NCI-H1930 (cell line): ENCODE data around the gene OR6J1.
"Not testable (repeated sequence)": the region's sequence is repeated elsewhere in the genome, so short reads cannot be mapped to it uniquely, and the experiment has no call there.

ENCODE experiments used
- DNase-seq, 2 experiments: peaks; one replicate each; lab custom pipeline; 2025; lab: John Stamatoyannopoulos, UW

The OR6J1 gene

DNA sequence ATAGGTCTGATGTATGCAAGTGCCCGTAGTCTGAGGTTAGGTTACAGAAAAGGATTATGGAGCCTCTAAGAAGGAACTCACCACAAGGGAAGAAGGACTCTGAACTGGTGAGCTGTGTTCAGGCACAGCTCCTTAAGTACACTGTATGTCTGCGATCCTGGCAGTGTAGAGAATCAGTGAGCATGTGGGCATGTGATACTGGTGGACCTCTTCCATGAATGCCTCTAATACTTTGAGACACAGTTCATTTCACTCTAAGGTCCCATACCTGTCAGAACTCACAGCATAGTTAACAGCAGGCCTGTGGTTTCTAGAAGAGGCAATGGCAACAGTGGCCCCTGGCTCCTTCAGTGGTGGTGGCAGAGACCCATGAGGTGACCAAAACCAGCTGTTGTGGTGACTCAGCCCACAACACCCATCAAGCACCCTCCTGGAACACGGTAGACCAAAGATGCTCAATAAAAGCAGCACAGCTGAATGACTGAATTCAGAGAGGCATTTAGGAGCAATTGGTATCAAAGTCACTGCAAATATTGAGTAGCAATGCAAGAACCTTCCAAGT lies 6.9 kb upstream of the OR6J1 start:
- no peak for DNase-seq

DNA sequence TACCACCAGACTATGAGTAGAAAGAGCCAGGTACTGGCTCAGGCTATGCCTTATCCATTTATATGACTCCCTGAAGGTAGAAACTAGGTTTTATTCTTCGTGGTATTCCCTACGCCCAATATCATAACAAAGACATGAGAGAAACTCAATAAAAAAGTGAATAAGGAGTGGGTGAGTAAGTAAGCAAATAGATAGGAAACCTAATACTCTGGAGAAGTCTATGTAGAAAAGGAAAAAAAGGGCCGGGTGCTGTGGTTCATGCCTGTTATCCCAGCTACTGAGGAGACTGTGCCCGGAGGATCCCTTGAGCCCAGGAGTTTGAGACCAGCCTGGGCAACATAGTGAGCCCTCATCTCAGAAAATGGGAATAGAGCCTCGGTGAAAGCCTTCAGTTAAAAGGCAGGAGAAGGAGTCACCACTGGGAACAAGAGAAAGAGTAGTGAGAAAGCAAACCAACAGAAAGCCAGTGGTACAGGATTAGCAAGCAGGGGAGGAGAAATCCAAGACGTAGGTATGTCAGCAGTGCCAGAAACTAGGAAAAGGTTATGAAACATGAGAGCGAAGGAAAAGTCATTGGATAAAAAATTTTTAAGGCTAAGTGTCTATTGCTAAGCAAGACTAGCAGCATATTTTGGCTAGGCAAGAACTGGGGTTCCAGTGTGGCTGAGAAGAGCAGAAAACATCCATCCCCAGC lies 6.0 kb upstream of the OR6J1 start:
- no peak for DNase-seq

DNA sequence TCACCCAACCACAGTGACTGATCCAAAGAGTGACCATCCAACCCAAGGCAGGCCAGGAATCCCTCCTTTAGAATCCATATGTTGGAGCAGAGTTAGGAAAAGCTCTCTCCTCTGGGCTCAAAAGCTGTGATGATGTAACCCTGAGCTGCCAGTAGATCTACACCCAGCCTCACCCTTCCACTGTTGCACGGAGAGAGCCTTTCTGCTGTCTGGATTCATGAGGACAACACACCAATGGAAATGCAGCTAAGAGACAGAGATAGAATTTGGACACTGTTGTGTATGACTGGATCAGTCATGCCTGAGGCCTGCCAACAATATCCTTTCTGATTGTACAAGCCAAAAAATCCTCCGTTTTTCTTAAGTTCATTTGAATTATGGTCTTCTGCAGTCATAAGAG lies 4.4 kb upstream of the OR6J1 start:
- DNase-seq: no peak

DNA sequence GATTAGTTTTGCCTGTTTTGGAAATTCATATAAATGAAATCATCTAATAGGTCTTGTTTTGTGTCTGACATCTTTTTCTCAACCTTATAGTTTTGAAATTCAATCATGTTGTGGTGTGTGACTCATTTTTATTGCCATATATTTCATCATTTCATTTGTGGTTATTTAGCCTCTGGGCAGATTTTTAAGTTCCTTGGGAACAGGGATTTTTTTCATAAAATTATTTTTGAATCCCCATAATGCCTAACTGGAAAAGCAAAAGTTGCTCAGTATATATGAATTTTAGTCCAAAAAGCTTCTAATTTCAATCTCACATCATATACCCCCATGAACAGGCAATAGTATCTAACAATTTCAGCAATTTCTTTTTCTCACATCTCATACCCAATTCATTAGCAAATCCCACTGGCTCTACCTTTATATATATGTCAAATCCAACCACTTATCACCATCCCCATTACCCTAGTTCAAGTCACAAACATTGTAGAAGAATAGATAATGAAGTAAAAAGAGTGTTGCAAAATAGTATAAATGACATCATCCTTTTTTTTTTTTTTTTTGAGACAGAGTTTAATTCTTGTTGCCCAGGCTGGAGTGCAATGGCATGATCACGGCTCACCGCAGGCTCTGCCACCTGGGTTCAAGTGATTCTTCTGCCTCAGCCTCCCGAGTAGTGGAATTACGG lies 2.6 kb upstream of the OR6J1 start:
- no peak for DNase-seq

DNA sequence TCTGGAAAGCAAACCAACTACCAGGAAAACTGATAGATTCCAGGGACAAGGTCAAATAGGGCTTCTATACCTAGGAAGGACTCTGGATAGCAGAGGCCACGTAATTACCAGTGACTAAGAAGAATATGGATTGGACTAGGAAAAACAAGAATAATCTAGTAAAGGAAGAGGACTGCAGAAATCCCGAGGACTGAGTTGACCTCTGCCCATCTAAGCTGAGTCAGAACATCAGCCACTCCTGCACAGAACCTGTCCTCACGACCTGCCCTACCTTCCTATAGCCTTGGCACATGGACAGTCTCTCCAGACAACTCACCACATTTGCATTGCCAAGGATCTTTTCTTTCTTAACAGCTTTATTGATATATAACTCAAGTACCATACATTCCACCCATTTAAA lies 2.3 kb downstream of the OR6J1 start:
- DNase-seq: no peak

DNA sequence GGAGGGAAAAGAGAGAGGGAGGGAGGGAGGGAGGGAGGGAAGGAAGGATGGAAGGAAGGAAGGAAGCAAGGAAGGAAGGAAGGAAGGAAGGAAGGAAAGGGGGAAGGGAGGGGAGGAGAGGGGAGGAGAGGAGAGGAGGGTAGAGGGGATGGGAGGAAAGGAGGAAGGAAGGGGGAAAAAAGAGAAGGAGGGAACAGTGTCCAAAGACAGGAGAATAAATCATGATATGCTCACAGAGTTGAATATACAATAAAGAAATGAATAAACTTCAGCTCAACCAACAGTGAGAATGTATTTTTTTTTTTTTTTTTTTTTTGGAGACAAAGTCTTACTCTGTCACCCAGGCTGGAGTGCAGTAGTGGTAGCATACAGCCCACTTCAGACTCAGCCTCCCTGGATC lies 4.0 kb downstream of the OR6J1 start:
- no peak for DNase-seq

DNA sequence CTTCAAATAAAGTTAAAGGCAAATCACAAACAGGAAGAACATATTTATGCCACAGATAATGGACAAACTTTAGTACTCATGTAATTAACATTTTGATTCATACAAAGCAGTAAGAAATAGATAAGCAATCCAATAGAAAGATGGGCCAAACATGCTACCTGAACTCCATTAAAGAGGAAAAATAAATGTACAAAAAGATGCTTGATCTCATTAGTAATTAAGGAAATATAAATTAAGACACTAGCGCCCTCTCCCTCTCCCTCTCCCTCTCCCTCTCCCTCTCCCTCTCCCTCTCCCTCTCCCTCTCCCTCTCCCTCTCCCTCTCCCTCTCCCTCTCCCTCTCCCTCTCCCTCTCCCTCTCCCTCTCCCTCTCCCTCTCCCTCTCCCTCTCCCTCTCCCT lies 8.2 kb downstream of the OR6J1 start:
- DNase-seq: not testable (repeated sequence)

DNA sequence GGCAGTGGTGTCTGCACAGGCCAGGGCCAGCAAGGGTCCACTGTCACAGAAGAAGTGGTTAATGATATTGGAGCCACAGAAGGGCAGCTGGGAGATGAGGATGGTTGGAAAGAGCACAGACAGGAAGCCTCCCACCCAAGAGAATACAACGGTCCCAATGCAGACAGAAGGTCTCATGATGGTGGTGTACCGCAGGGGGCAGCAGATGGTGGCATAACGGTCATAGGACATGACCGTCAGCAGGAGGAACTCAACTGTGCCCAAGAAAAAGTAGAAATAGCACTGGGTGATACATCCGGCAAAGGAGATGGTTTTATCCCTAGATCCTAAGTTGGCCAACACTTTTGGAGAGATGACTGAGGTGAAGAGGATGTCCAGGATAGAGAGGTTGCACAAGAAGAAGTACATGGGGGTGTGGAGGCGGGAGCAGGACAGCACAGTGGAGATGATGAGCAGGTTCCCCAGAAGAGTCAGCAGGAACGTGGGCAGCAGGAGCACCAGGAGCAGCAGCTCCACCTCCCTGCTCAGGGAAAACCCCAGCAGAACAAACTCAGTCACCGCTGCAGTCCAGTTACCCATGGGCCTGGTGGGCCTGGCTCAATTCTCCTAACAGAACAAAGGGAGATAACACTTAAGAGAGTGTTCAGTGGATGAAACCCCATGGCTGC lies 9.8 kb downstream of the OR6J1 start:
- DNase-seq: no peak

DNA sequence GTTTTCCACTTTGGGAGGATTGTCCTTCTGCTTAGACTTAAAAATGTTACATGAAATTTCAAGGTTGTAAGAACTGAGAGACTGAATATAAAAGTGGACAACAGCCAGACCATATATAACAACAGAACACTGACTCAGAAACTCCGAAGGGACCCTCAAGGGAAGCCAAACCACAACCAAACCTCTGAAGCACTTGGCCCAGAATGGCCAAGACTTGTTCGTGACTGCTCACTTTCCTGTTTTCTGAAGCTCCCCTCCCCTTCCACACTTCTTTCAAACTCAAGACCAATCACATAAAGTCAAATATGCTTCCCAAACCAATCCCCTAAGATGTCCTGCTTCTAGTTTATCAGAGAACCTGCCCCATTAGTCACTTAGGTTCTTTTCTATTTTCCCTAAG lies 13.7 kb downstream of the OR6J1 start:
- DNase-seq: no peak

DNA sequence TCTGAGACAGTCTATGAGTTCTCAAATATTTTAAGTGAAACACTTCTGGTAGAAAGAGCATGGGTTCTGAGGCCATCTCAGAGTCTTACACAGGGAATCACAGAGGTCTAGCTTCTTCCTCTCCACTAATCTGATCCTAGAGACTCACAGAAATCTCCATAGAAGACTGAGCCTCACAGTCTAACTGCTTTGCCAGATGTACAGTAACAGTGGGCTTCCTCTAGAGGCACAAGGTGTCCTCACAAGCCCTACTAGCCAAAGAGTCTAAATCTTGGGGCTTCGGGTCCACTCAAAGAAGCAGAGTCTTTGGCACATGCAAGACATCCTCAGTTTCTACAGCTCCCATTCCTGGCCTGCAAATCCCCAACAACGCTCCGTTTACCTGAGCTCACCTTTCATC lies 14.1 kb downstream of the OR6J1 start:
- no peak for DNase-seq

DNA sequence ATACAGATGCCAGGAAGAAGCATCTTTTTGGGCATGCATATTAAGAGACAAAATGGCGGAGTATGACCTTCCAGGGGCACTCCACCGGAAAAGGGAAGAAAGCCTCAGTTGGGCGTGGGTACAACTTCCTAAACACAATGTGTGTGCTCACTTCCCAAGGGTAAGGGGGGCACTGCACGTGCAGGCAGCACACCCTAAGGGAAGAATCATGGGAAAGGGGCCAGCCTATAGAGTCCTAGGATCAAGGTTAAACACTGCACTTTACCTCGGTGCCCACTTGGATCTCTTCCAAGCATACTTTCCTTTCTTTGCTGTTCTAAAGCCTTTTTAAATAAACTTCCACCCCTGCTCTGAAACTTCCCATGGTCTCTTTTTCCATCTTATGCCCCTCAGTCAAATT lies 14.8 kb downstream of the OR6J1 start:
- no peak for DNase-seq

DNA sequence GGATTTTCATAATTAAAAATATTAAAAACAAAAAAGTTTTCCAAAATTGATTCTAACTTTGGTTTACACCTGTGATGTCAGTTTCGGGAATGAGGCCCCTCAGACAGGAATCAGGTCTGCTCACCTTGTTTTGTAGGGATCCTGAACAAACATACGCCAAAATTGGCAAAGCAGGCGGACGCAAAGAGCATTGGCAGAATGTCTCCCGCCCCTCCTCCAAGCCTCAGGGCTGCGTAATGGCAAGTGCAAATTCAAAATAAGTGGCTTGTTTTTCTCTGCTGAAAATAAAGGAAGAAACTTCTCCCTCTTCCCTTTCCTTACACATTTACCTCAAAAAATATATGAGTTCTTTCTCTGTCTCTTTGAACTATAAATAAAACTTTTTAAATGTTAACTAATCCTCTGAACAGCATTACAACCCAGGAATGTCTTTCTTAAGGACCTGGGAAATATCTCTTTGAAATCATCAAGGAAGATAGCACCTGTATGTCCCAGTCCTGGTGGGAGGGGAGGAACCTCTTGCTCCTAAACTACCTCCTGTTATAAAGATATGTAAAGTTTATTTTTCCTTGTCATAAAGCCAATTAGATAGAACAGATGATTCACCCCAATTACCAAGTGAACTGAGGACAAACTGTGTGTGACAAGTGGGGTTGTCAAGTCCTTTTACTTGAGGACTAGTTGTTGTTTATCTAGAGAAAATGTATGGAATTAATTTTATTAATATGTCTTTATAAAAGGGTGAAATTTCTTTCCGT lies 16.5 kb downstream of the OR6J1 start:
- no peak for DNase-seq

DNA sequence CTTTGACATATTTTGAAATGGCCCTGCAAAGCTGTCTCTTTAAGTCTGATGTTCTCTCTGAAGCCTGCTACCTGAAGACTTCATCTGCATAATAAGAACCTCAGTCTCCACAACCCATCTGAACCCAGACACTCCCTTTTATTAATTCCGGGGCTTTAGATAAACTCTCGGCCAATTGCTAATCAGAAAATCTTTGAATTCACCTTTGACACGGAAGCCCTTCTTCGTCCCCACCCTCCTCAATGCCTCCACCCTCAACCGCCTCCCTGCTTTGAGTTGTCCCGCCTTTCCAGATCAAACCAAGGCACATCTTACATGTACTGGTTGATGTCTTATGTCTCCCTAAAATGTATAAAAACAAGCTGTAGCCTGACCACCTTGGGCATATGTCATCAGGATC lies 17.6 kb downstream of the OR6J1 start:
- DNase-seq: no peak

DNA sequence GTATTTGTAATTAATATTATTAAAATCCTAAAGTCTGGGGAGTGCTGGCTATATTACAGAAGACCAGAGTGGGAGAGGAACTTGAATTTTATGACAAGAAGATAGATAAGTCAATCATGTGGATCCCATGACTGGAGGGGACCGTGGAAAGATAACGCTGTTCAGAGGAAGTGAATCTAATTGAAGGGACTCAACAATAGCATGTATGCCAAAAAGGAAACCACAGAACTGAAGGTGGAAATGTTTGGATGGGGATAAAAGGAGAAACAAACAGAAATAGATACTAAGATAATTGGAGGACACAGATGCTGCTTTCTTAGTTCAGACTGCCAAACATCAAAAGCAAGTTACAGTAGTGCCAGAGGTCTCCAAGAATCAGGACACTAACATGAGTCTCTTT lies 21.1 kb downstream of the OR6J1 start:
- DNase-seq: no peak

DNA sequence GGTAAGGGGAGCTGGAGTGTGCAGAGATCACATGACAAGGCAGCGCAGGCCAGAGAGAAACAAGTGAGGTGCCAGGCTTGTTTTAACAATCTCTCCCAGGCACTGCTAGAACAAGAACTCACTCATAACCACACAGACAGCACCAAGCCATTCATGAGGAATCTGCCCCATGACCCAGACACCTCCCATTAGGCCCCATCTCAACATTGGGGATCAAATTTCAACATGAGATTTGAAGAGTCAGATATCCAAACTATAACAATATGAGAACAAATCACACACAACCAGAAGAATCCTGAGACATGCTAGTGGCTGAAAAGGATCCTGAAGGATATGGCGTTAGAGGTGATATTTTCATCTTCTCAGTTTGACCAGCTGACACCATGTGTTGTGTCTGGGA lies 21.9 kb downstream of the OR6J1 start:
- no peak for DNase-seq

DNA sequence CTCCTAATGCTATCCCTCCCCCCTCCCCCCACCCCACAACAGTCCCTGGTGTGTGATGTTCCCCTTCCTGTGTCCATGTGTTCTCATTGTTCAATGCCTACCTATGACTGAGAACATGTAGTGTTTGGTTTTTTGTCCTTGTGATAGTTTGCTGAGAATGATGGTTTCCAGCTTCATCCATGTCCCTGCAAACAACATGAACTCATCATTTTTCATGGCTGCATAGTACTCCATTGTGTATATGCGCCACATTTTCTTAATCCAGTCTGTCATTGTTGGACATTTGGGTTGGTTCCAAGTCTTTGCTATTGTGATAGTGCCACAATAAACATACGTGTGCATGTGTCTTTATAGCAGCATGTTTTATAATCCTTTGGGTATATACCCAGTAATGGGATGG lies 28.4 kb downstream of the OR6J1 start:
- not testable (repeated sequence) for DNase-seq

DNA sequence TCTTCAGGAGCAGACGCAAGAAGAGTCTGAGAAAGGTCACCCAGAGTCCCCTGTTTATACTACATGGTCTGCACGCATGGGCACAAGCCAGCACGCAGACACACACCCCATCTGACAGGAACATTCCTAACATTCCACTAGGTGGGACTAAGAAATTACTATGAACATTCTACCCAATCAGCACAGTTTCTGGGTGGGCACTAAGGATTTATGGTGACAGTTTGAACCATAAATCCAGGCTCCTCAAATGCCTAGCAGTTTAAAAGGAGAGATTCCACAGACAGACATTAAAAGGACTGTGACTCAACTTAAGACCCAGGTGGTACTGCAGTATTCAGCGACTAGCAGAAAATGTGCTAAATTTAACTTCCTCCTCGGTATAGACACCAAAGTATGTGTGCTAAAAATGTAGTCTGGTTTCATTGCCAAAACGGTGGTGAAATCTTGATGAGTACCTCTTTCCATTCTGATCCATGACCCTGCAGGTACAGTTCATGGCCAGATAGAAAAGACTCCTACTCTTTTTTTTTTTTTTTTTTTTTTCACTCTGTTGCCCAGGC lies 29.8 kb downstream of the OR6J1 start:
- DNase-seq: no peak

DNA sequence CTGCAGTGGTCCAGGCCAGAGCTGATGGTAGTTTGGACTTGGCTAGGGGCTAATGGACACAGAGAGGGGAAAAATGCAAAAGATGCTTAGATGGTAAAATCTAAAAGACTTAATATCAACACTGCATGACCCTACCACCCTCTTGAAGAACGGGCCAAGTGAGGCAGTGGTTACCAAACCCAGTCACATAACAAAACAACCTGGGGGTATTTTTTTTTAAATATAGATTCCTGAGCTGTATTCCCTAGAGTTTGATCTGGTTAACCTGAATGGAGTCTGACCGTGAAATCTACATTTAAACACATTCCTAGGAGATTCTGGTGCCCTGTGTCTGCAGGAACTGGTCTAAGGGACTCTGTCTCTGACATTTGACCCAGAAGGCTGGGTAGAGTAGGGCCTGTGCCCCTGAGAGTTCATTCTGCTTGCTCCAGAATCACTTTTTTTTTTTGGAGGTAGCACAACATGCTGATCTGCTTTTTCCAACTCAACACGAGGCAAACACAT lies 30.4 kb downstream of the OR6J1 start:
- no peak for DNase-seq

DNA sequence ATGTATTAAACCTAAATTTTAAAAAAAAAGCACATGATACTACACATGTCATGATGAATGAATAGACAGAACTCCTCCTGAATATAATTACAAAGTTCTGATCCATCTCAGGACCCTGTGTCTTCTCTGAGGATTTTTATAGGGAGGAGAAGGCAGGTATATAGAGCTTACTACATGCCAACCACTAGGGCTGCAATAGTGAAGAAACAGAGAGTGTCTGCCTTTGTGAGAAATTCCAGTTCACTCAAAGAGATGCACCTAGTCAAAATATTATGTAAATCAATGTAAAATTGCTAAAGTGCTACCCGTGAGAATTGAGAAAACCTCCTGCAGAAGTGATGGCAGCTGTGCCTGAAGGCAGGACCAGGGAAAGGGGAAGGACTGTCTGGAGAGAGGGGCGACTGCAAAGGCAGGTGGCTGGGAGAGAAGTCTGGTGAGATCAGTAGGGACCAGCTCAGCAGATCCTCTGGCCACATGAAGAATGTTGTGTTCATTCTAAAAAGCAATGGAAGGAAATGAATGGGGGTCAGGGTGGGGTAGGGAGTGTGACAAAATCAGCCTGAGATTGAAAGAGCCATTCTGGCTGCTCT lies 31.0 kb downstream of the OR6J1 start:
- DNase-seq: no peak

DNA sequence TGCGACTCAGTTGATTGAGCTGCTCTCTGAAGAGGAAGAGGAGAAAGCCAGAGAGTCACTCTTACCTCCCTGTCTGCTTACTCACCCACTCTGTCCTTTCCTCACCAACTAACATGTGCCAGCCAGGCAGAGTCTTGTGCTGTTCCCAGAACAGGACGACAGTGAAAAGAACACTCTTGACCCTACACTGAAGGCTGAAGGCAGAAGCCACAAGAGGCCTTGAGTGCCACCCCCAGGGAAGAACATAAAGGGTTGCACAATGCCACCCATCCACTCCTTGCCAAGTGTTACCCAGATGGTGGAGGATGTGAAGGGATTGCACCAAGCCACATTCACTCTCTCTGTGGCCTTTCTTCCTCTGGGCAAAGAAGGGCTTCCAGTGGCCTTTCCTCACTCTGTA lies 33.2 kb downstream of the OR6J1 start:
- DNase-seq: no peak

DNA sequence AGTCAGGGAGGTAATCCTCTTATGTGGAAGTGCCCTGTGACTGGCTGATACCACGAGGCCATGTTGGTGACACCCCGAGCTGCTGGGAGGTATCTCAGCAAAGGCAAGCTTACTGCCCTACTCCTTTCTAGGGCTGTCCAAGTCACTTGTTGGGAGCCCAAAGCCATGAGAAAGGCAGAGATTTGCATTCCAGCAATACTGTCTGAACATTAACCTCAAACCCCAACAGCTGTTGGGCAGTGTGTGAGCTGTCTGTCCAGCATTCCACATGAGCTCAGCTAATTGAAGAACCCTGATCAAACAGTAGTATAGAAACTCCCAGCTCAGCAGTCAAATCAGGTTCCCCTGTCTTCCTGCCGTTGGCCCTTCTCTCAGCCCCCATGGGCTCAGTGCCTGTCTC lies 36.9 kb downstream of the OR6J1 start:
- DNase-seq: no peak
